Right atrium auricular region (tissue), 2 donors: Measurements from ENCODE around the gene MLYCD. TPM values are rescaled to one million over a fixed set of nuclear protein-coding genes. Genes with fewer than 3 reads are reported as not detected.

ENCODE experiments used
- DNase-seq: peaks from one replicate; pipeline ENCODE4 v3.0.0-alpha.2; 2019; ENCODE audit warnings: low spot score
- H3K27ac ChIP-seq, 2 donors: fragments of 200-600 bp; sonication (generic); 1 replicate in 1 of 2; 2 replicates in 1 of 2; pipeline ENCODE4 v1.5.1; 2016 to 2019
- H3K27me3 ChIP-seq, 2 donors: fragments of 200-600 bp; sonication (generic); one replicate each; pipeline versions ENCODE4 v1.5.1 to v1.6.0; 2017 to 2019
- H3K36me3 ChIP-seq: fragments of 200-600 bp; sonication (generic); one replicate; pipeline ENCODE4 v1.5.1; 2016
- H3K4me1 ChIP-seq, 2 donors: fragments of 200-600 bp; sonication (generic); one replicate each; pipeline versions ENCODE4 v1.5.1 to v1.6.0; 2017 to 2019
- H3K4me3 ChIP-seq, 2 donors: fragments of 200-600 bp; sonication (generic); 1 replicate in 1 of 2; 2 replicates in 1 of 2; pipeline ENCODE4 v1.5.1; 2017 to 2019; ENCODE audit warnings: mild to moderate bottlenecking in 1 of 2, moderate library complexity in 1 of 2
- H3K9me3 ChIP-seq, 2 donors: fragments of 200-600 bp; sonication (generic); one replicate each; pipeline ENCODE4 v1.5.1; 2019
- total RNA-seq, 2 donors: library from RNA; depleted of rRNA; stranded (reverse); fragments of >200 nt; gene quantifications; one replicate each; pipeline ENCODE4 v1.1.0, GENCODE V29; 2016
- TF ChIP-seq, protein P1 (sequence below), 2 donors: fragments of 200-600 bp; sonication (generic); IDR thresholded peaks; one replicate each; pipeline ENCODE4 v1.5.1; 2019; ENCODE audit warnings: antibody characterized with exemption in 2 of 2

Gene MLYCD
- 10 to 100 TPM; 22.0 to 37.0 TPM for total RNA-seq

GRCh38 chr16:83898463-83899271, at the start of gene MLYCD:
Gene MLYCD (plus strand): TSS chr16:83899115. CDS start chr16:83899145, 30 bp downstream.
- Histone ChIP-seq H3K4me3 (peak within 1 kb of the TSS; percentile 86 to 94), H3K4me1 (peaks cover 0 to 41% of the 10 kb centered on the region in 2 donors), H3K27me3 (no peaks in the 10 kb centered on the region), H3K36me3 (no peaks in the 10 kb centered on the region), H3K9me3 (no peaks in the 10 kb centered on the region), H3K27ac (peak within 1 kb of the TSS; percentile 88 to 99)
- DNase-seq: peak; percentile 89
- TF ChIP-seq, protein P1, sequence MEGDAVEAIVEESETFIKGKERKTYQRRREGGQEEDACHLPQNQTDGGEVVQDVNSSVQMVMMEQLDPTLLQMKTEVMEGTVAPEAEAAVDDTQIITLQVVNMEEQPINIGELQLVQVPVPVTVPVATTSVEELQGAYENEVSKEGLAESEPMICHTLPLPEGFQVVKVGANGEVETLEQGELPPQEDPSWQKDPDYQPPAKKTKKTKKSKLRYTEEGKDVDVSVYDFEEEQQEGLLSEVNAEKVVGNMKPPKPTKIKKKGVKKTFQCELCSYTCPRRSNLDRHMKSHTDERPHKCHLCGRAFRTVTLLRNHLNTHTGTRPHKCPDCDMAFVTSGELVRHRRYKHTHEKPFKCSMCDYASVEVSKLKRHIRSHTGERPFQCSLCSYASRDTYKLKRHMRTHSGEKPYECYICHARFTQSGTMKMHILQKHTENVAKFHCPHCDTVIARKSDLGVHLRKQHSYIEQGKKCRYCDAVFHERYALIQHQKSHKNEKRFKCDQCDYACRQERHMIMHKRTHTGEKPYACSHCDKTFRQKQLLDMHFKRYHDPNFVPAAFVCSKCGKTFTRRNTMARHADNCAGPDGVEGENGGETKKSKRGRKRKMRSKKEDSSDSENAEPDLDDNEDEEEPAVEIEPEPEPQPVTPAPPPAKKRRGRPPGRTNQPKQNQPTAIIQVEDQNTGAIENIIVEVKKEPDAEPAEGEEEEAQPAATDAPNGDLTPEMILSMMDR (IDR thresholded peaks at IDR 0.05): no peak

GRCh38 chr16:83849421-83849820, 49.5 kb upstream of the MLYCD start:
- no peak overlapping the region for H3K4me3 ChIP-seq
- H3K27ac ChIP-seq: no peak overlapping the region

DNA sequence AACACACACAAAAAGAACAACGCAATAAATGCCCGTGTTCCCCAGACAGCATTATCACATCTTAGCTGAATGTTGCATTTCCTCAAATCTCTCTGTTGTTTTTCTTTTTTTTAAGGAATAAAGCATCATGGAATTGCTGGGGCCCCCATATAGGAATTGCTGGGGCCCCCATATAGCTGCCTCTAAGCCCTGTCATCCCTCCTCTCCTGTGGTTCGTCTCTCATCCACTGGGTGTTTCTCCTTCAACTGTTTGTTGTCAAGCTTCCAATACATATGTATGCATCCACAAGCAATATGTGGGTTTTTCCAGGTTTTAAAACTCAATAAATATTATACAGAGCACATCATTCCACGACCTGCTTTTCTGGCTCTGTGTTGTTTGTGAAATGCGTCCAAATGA, 48.0 kb upstream of the MLYCD start:
- Histone ChIP-seq H3K36me3 (no peaks in the 10 kb centered on the region), H3K27ac (no peak overlapping the region), H3K4me3 (no peak overlapping the region), H3K27me3 (no peaks in the 10 kb centered on the region), H3K4me1 (no peaks in the 10 kb centered on the region), H3K9me3 (no peaks in the 10 kb centered on the region)
- DNase-seq: no peak
- TF ChIP-seq, protein P1 (IDR thresholded peaks at IDR 0.05): no peak

More at GRCh38 chr16:83849421-83849820, 49.5 kb upstream of the MLYCD start:
- peak; percentile 56 for DNase-seq
- Histone ChIP-seq H3K9me3 (no peaks in the 10 kb centered on the region), H3K4me1 (no peaks in the 10 kb centered on the region), H3K36me3 (no peaks in the 10 kb centered on the region), H3K27me3 (no peaks in the 10 kb centered on the region)
- TF ChIP-seq, protein P1 (IDR thresholded peaks at IDR 0.05): no peak

- Histone ChIP-seq H3K4me1 (no peaks in the 10 kb centered on the region), H3K4me3 (no peak overlapping the region), H3K9me3 (no peaks in the 10 kb centered on the region), H3K27me3 (no peaks in the 10 kb centered on the region), H3K27ac (no peak overlapping the region), H3K36me3 (no peaks in the 10 kb centered on the region)
- TF ChIP-seq, protein P1 (IDR thresholded peaks at IDR 0.05): no peak
- peak; percentile 43 for DNase-seq
Observed at GRCh38 chr16:83851473-83851872, 47.4 kb upstream of the MLYCD start.

GRCh38 chr16:83852774-83853173, 46.1 kb upstream of the MLYCD start:
- H3K27me3 ChIP-seq: no peaks in the 10 kb centered on the region
- TF ChIP-seq, protein P1 (IDR thresholded peaks at IDR 0.05): no peak
- no peaks in the 10 kb centered on the region for H3K4me1 ChIP-seq
- H3K4me3 ChIP-seq: no peak overlapping the region
- no peaks in the 10 kb centered on the region for H3K9me3 ChIP-seq
- DNase-seq: no peak
- H3K27ac ChIP-seq: no peak overlapping the region
- no peaks in the 10 kb centered on the region for H3K36me3 ChIP-seq
